ENCODE data around the gene NEUROG3. TPM values are rescaled to one million over a fixed set of nuclear protein-coding genes. Genes with fewer than 3 reads are reported as not detected.

Gene NEUROG3, protein sequence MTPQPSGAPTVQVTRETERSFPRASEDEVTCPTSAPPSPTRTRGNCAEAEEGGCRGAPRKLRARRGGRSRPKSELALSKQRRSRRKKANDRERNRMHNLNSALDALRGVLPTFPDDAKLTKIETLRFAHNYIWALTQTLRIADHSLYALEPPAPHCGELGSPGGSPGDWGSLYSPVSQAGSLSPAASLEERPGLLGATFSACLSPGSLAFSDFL
- not detected for polyA plus RNA-seq

DNA sequence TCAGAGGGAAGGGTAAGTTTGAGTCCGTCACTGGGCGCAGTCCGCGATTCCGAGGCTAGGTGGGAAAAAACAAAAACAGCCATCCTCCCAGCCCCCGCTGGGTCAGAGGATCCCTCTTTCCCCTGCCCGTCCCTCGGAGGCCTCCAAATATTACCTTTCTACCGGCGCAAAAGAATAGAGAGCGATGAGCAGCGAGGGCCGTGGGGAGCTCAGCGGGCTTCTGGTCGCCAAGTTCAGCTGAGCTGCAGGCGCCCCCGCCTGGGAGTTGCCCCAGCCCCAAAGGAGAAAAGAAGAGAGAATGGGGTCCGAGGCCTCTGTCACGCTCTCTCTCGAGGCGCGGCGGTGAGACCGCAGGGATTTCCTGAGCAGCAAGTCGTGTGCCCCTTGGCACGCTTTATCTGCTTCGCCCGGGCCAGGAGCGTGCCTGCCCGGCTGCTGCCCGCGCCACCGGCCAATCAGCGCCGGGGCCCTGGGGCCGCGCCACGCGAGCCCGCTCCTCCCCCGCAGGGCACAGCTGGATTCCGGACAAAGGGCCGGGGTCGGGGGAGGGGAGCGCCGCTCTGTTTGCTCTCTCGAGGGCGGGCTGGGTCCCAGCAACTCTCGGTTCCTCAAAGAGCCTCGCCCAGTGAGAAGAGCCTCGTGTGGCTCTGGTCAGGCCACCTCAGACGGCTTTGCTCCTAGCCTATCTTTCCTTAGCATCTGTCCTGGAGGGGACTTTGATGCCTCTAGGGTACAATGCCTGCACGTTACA lies at the start of gene NEUROG3:
Gene NEUROG3 (minus strand): TSS at position 367 of the 751 bp plus-strand sequence. CDS start 379 bp downstream, outside the sequence.
- H3K4me3 Mint-ChIP-seq: peak within 1 kb of the TSS; percentile 58 to 77 (median 71)
- H3K4me1 Mint-ChIP-seq: peaks cover 15 to 17% of the 10 kb centered on the region in 2 donors
- H3K9me3 Mint-ChIP-seq: peaks cover 0 to 2% (median 0%) of the 10 kb centered on the region in 6 donors
- no peak within 1 kb of the TSS for H3K27ac Mint-ChIP-seq
- H3K27me3 Mint-ChIP-seq (ENCODE audit: low read depth in 3 of 3): peaks cover 25 to 44% (median 31%) of the 10 kb centered on the region in 3 donors
- no peak for DNase-seq
- H3K36me3 Mint-ChIP-seq: peaks cover 0 to 3% (median 0%) of the 10 kb centered on the region in 3 donors

DNA sequence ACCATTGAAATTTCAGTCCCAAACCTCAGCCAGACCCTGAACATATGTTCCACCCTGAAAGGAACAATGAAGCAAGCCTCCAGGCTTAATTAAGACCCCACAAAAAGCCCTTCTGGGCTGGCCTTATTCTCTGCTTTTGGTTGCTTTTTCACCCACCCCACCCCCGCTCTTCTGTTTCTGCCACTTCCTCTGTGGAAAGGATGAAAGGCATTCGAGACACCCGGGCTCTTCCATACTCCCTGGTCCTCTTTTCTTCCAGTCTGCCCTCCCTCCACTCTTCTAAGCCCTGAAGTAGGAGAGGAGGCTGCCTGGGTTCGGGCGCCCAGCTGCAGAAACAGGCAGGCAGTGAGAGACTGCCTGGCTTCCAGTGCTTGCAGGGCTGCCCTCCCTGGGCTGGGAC lies 47.4 kb upstream of the NEUROG3 start:
- H3K4me3 Mint-ChIP-seq: no peak overlapping the region
- no peak overlapping the region for H3K27ac Mint-ChIP-seq
- no peak for DNase-seq
- H3K27me3 Mint-ChIP-seq (ENCODE audit: low read depth in 3 of 3): peaks cover 0 to 12% (median 11%) of the 10 kb centered on the region in 3 donors
- peaks cover 7 to 13% of the 10 kb centered on the region in 2 donors for H3K4me1 Mint-ChIP-seq
- no peaks in the 10 kb centered on the region for H3K9me3 Mint-ChIP-seq
- H3K36me3 Mint-ChIP-seq: no peaks in the 10 kb centered on the region

DNA sequence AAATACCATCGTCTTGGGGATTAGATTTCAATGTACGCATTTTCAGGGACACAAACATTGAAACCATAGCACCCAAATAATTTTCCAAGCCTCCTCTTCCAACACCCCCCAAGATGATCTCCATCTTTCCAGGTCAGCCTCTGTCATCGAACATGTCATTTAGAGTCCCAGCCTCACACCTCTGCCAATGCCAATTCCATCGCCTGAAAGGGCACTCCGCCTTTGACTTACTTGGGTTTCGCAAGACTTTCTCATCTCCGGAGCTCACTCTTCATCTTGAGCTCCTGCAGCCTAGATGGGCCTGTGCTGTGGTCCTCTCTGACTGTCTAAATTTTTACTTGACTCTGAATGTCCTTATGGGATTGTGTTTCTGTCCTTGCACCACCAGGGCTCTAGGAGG lies 46.4 kb upstream of the NEUROG3 start:
- H3K36me3 Mint-ChIP-seq: no peaks in the 10 kb centered on the region
- no peak overlapping the region for H3K27ac Mint-ChIP-seq
- DNase-seq: no peak
- peaks cover 7 to 12% of the 10 kb centered on the region in 2 donors for H3K4me1 Mint-ChIP-seq
- H3K27me3 Mint-ChIP-seq (ENCODE audit: low read depth in 3 of 3): peaks cover 2 to 11% (median 10%) of the 10 kb centered on the region in 3 donors
- no peaks in the 10 kb centered on the region for H3K9me3 Mint-ChIP-seq
- no peak overlapping the region for H3K4me3 Mint-ChIP-seq

DNA sequence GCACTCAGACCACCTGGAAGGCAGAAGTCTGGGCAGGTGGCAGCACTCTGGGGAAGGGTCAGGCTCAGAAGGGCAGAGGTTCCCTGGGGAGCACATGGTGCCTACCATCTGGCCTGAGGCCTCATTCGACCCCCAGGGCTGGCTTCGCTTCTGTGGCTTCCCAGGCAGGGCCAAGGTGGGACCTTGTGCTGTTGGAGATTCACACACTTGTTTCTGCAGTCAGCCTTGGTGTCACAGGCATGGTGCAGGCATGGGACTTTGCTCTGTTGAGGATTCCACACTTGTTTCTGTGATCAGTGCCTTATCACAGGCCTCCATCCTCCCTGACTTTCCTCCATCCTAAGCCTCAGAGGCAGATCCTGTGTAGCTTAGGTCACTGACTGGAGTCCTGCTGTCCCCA lies 45.5 kb upstream of the NEUROG3 start:
- no peaks in the 10 kb centered on the region for H3K36me3 Mint-ChIP-seq
- no peak overlapping the region for H3K4me3 Mint-ChIP-seq
- peaks cover 4 to 9% (median 8%) of the 10 kb centered on the region in 3 donors for H3K27me3 Mint-ChIP-seq (ENCODE audit: low read depth in 3 of 3)
- DNase-seq: no peak
- no peaks in the 10 kb centered on the region for H3K9me3 Mint-ChIP-seq
- peaks cover 2 to 3% of the 10 kb centered on the region in 2 donors for H3K4me1 Mint-ChIP-seq
- no peak overlapping the region for H3K27ac Mint-ChIP-seq

DNA sequence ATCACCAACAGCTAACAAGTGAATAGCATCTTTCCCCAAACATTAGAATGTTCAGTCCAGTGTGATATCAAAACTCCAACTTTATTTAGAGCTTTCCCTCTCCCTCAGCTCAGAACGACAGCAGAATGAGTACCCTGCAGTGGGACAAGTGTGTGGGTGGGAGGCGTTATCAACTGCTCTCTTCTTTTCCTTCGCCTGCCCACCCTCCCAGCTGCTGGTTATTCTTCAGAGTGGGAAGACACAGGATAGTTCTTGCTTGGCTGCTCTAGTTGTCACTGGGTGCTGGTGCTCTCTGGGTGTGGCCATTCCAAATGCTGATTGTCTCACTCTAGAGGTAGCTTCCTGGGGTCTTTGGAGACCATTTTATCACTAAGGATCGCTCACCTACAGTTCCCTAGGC lies 43.1 kb upstream of the NEUROG3 start:
- no peaks in the 10 kb centered on the region for H3K9me3 Mint-ChIP-seq
- no peak overlapping the region for H3K27ac Mint-ChIP-seq
- DNase-seq: no peak
- no peak overlapping the region for H3K4me3 Mint-ChIP-seq
- no peaks in the 10 kb centered on the region for H3K36me3 Mint-ChIP-seq
- H3K4me1 Mint-ChIP-seq: no peaks in the 10 kb centered on the region
- H3K27me3 Mint-ChIP-seq (ENCODE audit: low read depth in 3 of 3): peaks cover 4 to 8% (median 4%) of the 10 kb centered on the region in 3 donors

DNA sequence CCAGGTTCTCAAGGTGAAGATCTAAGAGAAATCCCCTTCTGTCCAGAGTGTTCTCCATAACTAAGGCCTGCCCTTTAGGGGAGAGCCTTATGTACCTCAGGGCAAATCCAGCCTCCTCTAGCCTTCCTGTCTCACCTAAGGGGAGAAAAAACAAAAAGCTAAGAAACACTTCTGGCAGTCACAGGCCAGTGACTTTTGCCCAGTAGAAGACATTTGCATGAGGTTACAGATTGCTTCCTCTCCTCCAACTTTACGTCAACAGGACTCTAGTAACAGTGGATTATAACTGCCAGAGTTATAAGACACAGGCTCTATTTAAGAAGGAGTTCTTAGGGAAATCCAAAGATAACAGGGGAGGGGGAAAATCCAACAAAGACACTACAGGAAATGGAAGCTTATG lies 40.9 kb upstream of the NEUROG3 start:
- Mint-ChIP-seq H3K27me3 (ENCODE audit: low read depth in 3 of 3) (peaks cover 4 to 13% (median 5%) of the 10 kb centered on the region in 3 donors), H3K9me3 (peaks cover 0 to 2% (median under 1%) of the 10 kb centered on the region in 6 donors), H3K4me3 (no peak overlapping the region), H3K4me1 (no peaks in the 10 kb centered on the region), H3K36me3 (no peaks in the 10 kb centered on the region), H3K27ac (no peak overlapping the region)
- no peak for DNase-seq

DNA sequence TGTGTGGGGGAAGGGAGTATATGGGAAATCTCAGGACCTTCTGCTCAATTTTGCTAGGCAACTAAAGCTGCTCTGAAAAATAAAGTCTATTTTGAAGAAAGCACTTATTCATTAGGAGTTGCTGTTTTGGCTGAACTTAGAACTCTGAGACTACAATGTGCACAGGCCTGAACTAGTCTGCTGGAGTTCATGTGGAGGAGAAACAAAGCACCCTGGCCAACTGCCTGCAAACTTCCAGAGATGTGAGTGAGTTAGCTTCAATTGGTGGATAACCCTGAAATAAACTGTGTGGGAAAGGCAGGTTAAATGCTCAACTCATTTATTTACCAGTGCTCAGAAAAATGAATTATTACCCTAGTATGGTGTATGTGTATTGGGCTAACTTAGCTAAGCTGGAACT lies 39.5 kb upstream of the NEUROG3 start:
- H3K27me3 Mint-ChIP-seq (ENCODE audit: low read depth in 3 of 3): peaks cover 6 to 13% (median 7%) of the 10 kb centered on the region in 3 donors
- no peak overlapping the region for H3K27ac Mint-ChIP-seq
- no peaks in the 10 kb centered on the region for H3K4me1 Mint-ChIP-seq
- no peaks in the 10 kb centered on the region for H3K36me3 Mint-ChIP-seq
- H3K9me3 Mint-ChIP-seq: peaks cover 0 to 14% (median 10%) of the 10 kb centered on the region in 6 donors
- H3K4me3 Mint-ChIP-seq: no peak overlapping the region
- no peak for DNase-seq

DNA sequence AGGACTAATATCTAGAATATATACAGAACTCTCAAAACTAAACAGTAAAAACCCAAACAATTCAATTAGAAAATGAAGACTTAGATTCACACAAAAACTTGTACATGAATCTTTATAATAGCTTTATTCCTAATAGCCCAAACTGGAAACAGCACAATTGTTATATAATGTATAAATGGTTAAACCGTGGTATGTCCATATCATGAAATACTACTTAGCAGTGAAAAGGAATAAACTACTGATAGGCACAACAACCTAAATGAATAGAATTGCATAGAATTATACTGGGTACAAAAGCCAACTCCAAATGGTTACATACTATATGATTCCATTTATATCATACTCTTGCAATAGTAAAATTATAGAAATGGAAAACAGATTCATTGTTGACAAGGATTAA lies 35.9 kb upstream of the NEUROG3 start:
- Mint-ChIP-seq H3K36me3 (no peaks in the 10 kb centered on the region), H3K27ac (no peak overlapping the region), H3K9me3 (peaks cover 0 to 15% (median 10%) of the 10 kb centered on the region in 6 donors), H3K4me3 (no peak overlapping the region), H3K27me3 (ENCODE audit: low read depth in 3 of 3) (peaks cover 6 to 11% (median 9%) of the 10 kb centered on the region in 3 donors), H3K4me1 (no peaks in the 10 kb centered on the region)
- DNase-seq: no peak

DNA sequence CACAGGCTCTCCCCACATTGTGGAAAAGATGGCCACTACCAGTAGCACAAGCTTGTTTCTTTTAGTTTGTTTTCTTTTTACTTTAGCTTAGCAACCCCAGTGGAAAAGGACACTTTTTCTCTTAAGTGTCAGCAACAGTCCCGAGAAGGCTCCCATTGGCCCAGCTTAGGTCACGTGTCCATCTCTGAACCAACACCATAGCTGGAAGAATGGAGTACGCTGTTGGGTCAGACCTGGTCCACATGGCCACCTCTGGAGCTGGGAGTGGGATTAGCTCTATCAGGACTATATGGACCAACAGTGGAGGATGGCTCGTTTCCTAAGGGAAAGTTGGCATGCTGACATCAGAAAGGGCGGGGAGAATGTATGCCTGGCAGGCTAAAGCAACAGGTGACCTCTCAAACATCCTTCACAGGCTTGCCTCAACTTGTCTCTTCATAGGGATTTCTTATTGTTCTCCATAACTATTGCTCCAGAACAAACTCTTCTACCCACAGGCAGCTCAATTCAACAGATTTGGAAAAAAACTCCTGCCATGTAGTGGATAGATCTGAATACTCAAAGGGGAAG lies 27.6 kb upstream of the NEUROG3 start:
- H3K27me3 Mint-ChIP-seq (ENCODE audit: low read depth in 3 of 3): peaks cover 4 to 17% (median 6%) of the 10 kb centered on the region in 3 donors
- no peak overlapping the region for H3K27ac Mint-ChIP-seq
- H3K36me3 Mint-ChIP-seq: no peaks in the 10 kb centered on the region
- no peaks in the 10 kb centered on the region for H3K9me3 Mint-ChIP-seq
- H3K4me3 Mint-ChIP-seq: no peak overlapping the region
- no peaks in the 10 kb centered on the region for H3K4me1 Mint-ChIP-seq
- DNase-seq: no peak

DNA sequence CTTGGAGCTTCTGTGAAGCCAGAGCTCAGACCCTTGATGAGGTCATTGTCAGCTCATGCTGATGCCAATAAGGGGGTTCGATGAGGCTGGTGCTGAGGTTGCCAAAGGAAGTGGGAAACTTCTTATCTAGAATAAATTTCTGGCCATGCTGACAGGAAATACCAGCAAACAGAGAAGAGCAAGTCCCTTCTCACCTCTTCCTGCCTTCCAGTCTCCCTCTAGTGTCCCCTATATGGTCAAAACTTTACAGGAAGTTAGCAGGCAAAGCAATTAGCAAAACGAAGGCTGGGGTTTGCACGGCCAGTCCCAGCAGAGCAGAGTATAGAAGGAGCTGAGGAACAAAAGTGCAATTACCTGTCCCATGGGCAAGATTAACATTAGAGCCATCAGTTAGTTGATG lies 15.1 kb upstream of the NEUROG3 start:
- H3K27me3 Mint-ChIP-seq (ENCODE audit: low read depth in 3 of 3): no peaks in the 10 kb centered on the region
- DNase-seq: no peak
- no peaks in the 10 kb centered on the region for H3K9me3 Mint-ChIP-seq
- no peaks in the 10 kb centered on the region for H3K36me3 Mint-ChIP-seq
- peaks cover 13 to 16% of the 10 kb centered on the region in 2 donors for H3K4me1 Mint-ChIP-seq
- no peak overlapping the region for H3K27ac Mint-ChIP-seq
- H3K4me3 Mint-ChIP-seq: no peak overlapping the region

DNA sequence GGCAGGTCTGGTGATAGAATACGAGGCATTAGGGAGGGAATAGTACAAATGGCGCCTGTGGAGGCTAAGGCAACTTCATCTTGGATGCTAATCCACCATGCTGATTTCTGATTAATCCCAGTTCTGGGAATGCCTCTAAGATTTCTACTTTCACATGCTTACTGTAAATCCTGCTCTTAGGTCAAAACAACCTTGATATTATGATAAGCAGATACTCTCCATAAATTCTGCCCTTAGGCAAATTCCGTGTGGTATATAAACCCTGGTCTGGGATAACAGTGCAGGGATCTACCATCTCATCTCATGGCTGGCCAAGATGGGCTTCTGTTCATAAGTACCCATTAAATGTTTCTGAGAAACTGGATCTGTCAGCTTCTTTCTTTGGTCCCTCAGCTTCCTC lies 11.4 kb upstream of the NEUROG3 start:
- Mint-ChIP-seq H3K4me3 (no peak overlapping the region), H3K9me3 (peaks cover 0 to 3% (median 0%) of the 10 kb centered on the region in 6 donors), H3K27ac (no peak overlapping the region), H3K4me1 (peaks cover 13 to 16% of the 10 kb centered on the region in 2 donors), H3K27me3 (ENCODE audit: low read depth in 3 of 3) (peaks cover 3 to 9% (median 7%) of the 10 kb centered on the region in 3 donors), H3K36me3 (no peaks in the 10 kb centered on the region)
- no peak for DNase-seq

DNA sequence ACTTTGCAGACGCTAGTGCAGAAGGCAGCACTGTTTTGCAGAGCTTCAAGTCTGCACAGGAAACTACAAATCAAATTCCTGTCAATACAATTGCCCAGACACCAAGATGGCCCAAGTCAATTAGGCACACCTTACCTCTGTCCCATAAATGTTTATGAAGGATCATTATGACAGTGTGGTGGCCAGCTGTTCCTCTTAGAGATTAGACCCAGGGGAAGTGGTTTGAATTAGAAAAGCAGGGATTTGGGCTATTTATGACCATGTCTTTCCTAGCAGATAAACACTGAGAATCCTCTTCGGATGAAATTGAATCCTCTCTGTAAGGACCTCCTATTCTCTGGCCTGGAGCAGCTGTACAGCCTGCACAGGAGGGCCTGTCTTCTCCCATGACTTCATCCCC lies 9.9 kb upstream of the NEUROG3 start:
- Mint-ChIP-seq H3K27me3 (ENCODE audit: low read depth in 3 of 3) (peaks cover 10 to 15% (median 14%) of the 10 kb centered on the region in 3 donors), H3K4me3 (no peak overlapping the region), H3K4me1 (peaks cover 2 to 5% of the 10 kb centered on the region in 2 donors), H3K36me3 (no peaks in the 10 kb centered on the region), H3K9me3 (peaks cover 0 to 4% (median 0%) of the 10 kb centered on the region in 6 donors), H3K27ac (no peak overlapping the region)
- DNase-seq: no peak

DNA sequence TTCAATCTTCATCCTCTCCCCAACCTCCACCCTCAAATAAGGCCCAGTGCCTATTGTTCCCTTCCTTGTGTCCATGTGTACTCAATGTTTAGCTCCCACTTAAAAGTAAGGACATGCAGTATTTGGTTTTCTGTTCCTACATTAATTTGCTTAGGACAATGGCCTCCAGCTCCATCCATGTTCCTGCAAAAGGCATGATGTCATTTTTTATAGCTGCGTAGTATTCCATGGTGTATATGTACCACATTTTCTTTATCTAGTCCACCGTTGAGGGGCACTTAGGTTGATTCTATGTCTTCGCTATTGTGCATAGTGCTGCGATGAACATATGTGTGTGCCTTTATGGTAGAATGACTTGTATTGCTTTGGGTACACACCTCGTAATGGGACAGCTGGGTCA lies 7.2 kb upstream of the NEUROG3 start:
- Mint-ChIP-seq H3K27me3 (ENCODE audit: low read depth in 3 of 3) (peaks cover 12 to 21% (median 18%) of the 10 kb centered on the region in 3 donors), H3K4me1 (no peaks in the 10 kb centered on the region), H3K27ac (no peak overlapping the region), H3K36me3 (no peaks in the 10 kb centered on the region), H3K4me3 (no peak overlapping the region), H3K9me3 (peaks cover 0 to 4% (median 0%) of the 10 kb centered on the region in 6 donors)
- no peak for DNase-seq

DNA sequence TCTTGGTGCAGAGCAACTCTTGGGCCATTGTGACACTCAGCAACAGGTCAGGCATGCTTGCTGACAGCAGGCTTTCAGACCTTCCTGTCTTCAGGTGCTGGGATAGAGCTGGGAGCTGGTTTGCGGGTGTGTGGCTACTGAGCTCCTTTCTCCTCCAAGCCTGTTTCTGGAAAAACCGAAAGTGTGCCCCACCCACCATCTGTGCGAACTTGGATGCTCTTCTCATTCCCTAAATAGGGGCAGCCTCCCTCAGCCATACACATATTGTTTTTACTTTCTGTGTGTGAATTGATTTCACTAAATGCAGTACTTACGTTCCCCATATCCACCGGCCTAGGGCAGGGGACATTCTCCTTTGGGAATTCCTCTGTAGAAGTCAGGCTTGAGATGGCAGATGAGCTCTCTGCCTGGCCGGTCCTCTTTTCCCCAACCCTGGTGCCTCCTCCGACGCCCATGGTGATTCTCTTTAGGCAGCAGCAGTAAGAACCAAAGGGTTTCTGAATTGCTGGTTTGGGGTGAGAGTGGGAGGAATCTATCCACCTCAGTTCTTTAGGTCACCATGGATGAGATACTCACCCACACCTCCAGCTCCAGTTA lies 6.3 kb upstream of the NEUROG3 start:
- H3K4me1 Mint-ChIP-seq: peaks cover 4 to 5% of the 10 kb centered on the region in 2 donors
- DNase-seq: no peak
- no peak overlapping the region for H3K27ac Mint-ChIP-seq
- no peak overlapping the region for H3K4me3 Mint-ChIP-seq
- H3K9me3 Mint-ChIP-seq: peaks cover 0 to 4% (median 0%) of the 10 kb centered on the region in 6 donors
- H3K36me3 Mint-ChIP-seq: no peaks in the 10 kb centered on the region
- peaks cover 15 to 28% (median 19%) of the 10 kb centered on the region in 3 donors for H3K27me3 Mint-ChIP-seq (ENCODE audit: low read depth in 3 of 3)

Data from immature natural killer cell (primary cell).